Neutrophil (primary cell): ENCODE results near the gene TNFSF8.

Experiments used
- H3K27ac ChIP-seq: fragments of 200-600 bp; sonication (generic); 2 replicates; pipeline ENCODE4 v1.5.1; 2016; ENCODE audit warnings: mild to moderate bottlenecking, moderate library complexity
- H3K27me3 ChIP-seq: fragments of 200-600 bp; sonication (generic); 2 replicates; pipeline ENCODE4 v1.6.0; 2016; ENCODE audit warnings: mild to moderate bottlenecking
- H3K36me3 ChIP-seq: fragments of 200-600 bp; sonication (generic); 2 replicates; pipeline ENCODE4 v1.5.1; 2017
- H3K4me1 ChIP-seq, 2 experiments: fragments of 200-600 bp in 1 of 2; sonication (generic) in 1 of 2; 1 replicate in 1 of 2; 2 replicates in 1 of 2; pipeline versions ENCODE4 v1.5.1 to v1.6.1; 2013 to 2016; ENCODE audit warnings: low read depth in 1 of 2, low read length in 1 of 2, mild to moderate bottlenecking in 1 of 2, moderate library complexity in 1 of 2; ENCODE audit not compliant: control insufficient read depth in 1 of 2, insufficient read depth in 1 of 2
- H3K4me3 ChIP-seq, 2 experiments: fragments of 200-600 bp in 1 of 2; sonication (generic) in 1 of 2; 1 replicate in 1 of 2; 2 replicates in 1 of 2; pipeline ENCODE4 v1.5.1; 2013 to 2016; ENCODE audit warnings: low read depth in 1 of 2, low read length in 1 of 2, mild to moderate bottlenecking in 1 of 2, moderate library complexity in 1 of 2
- H3K9me3 ChIP-seq: fragments of 200-600 bp; sonication (generic); 2 replicates; pipeline ENCODE4 v1.5.1; 2016
- TF ChIP-seq, protein P1 (sequence below): fragments of 200-600 bp; sonication (generic); IDR thresholded peaks from 2 replicates; pipeline ENCODE4 v1.5.1; 2016; ENCODE audit warnings: antibody characterized with exemption

Gene TNFSF8

GRCh38 chr9:114965564-114965963 is 35.2 kb upstream of the TNFSF8 start:
- no peak overlapping the region for H3K27ac ChIP-seq
- TF ChIP-seq, protein P1, sequence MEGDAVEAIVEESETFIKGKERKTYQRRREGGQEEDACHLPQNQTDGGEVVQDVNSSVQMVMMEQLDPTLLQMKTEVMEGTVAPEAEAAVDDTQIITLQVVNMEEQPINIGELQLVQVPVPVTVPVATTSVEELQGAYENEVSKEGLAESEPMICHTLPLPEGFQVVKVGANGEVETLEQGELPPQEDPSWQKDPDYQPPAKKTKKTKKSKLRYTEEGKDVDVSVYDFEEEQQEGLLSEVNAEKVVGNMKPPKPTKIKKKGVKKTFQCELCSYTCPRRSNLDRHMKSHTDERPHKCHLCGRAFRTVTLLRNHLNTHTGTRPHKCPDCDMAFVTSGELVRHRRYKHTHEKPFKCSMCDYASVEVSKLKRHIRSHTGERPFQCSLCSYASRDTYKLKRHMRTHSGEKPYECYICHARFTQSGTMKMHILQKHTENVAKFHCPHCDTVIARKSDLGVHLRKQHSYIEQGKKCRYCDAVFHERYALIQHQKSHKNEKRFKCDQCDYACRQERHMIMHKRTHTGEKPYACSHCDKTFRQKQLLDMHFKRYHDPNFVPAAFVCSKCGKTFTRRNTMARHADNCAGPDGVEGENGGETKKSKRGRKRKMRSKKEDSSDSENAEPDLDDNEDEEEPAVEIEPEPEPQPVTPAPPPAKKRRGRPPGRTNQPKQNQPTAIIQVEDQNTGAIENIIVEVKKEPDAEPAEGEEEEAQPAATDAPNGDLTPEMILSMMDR = no peak
- H3K36me3 ChIP-seq = no peaks in the 10 kb centered on the region
- H3K4me3 ChIP-seq = no peak overlapping the region
- no peaks in the 10 kb centered on the region for H3K27me3 ChIP-seq
- H3K4me1 ChIP-seq = no peaks in the 10 kb centered on the region
- H3K9me3 ChIP-seq = no peaks in the 10 kb centered on the region

GRCh38 chr9:114962809-114963208 is 32.4 kb upstream of the TNFSF8 start:
- Histone ChIP-seq H3K27ac (no peak overlapping the region), H3K36me3 (no peaks in the 10 kb centered on the region), H3K4me1 (peaks cover 20 to 21% of the 10 kb centered on the region in 2 experiments), H3K27me3 (no peaks in the 10 kb centered on the region), H3K9me3 (no peaks in the 10 kb centered on the region), H3K4me3 (no peak overlapping the region)
- TF ChIP-seq, protein P1 = no peak

GRCh38 chr9:114960276-114960675 is 29.9 kb upstream of the TNFSF8 start:
- TF ChIP-seq, protein P1 = no peak
- H3K9me3 ChIP-seq = no peaks in the 10 kb centered on the region
- H3K4me3 ChIP-seq = no peak overlapping the region
- H3K27me3 ChIP-seq = no peaks in the 10 kb centered on the region
- H3K27ac ChIP-seq = peak overlapping the region; percentile 92
- peaks cover 46% of the 10 kb centered on the region in 2 experiments for H3K4me1 ChIP-seq
- H3K36me3 ChIP-seq = no peaks in the 10 kb centered on the region

GRCh38 chr9:114958844-114959235 is 28.4 kb upstream of the TNFSF8 start:
- peak overlapping the region; percentile 92 for H3K27ac ChIP-seq

GRCh38 chr9:114958021-114958843 is 27.8 kb upstream of the TNFSF8 start:
- Histone ChIP-seq H3K27me3 (no peaks in the 10 kb centered on the region), H3K9me3 (no peaks in the 10 kb centered on the region), H3K4me1 (peaks cover 66 to 67% of the 10 kb centered on the region in 2 experiments), H3K36me3 (no peaks in the 10 kb centered on the region), H3K27ac (peak overlapping the region; percentile 92), H3K4me3 (peak overlapping the region; percentile 39 to 42)
- TF ChIP-seq, protein P1 = no peak

More at GRCh38 chr9:114958844-114959235, 28.4 kb upstream of the TNFSF8 start:
- no peaks in the 10 kb centered on the region for H3K9me3 ChIP-seq
- peaks cover 60 to 61% of the 10 kb centered on the region in 2 experiments for H3K4me1 ChIP-seq
- H3K4me3 ChIP-seq = peak overlapping the region; percentile 39 to 42
- TF ChIP-seq, protein P1 = no peak
- H3K36me3 ChIP-seq = no peaks in the 10 kb centered on the region
- H3K27me3 ChIP-seq = no peaks in the 10 kb centered on the region
